Osteocyte (in vitro differentiated cells): ENCODE measurements around the gene SEMA4D. TPM values are rescaled to one million over a fixed set of nuclear protein-coding genes. Genes with fewer than 3 reads are reported as not detected.

Experiments used
- DNase-seq: peaks from one replicate; pipeline ENCODE4 v3.0.0; 2021; ENCODE audit warnings: mixed read lengths; ENCODE audit not compliant: unreplicated experiment; ENCODE audit errors: extremely low spot score
- H3K27ac Mint-ChIP-seq: one replicate; pipeline ENCODE4 v1.8.0; 2021; ENCODE audit warnings: mild to moderate bottlenecking, mixed read lengths; ENCODE audit not compliant: unreplicated experiment
- H3K27me3 Mint-ChIP-seq: one replicate; pipeline ENCODE4 v1.8.0; 2021; ENCODE audit warnings: mixed read lengths; ENCODE audit not compliant: unreplicated experiment
- H3K36me3 Mint-ChIP-seq: one replicate; pipeline ENCODE4 v1.8.0; 2021; ENCODE audit warnings: mixed read lengths; ENCODE audit not compliant: unreplicated experiment
- H3K4me1 Mint-ChIP-seq: one replicate; pipeline ENCODE4 v1.8.0; 2021; ENCODE audit warnings: mixed read lengths; ENCODE audit not compliant: unreplicated experiment
- H3K4me3 Mint-ChIP-seq: one replicate; pipeline ENCODE4 v1.8.0; 2021; ENCODE audit warnings: mild to moderate bottlenecking, moderate library complexity, mixed read lengths; ENCODE audit not compliant: unreplicated experiment
- H3K9me3 Mint-ChIP-seq: one replicate; pipeline ENCODE4 v1.8.0; 2021; ENCODE audit warnings: mixed read lengths; ENCODE audit not compliant: unreplicated experiment
- long read RNA-seq: library from polyadenylated mRNA; unstranded; transcript quantifications from one replicate; pipeline ENCODE4 v2.0.0, GENCODE V29; 2021
- total RNA-seq: library from RNA; stranded (reverse); gene quantifications from 2 replicates; pipeline ENCODE4 v1.2.1, GENCODE V29; 2021
- TF ChIP-seq, protein P1 (sequence below): fragments of 200-600 bp; sonication (generic); IDR thresholded peaks from 2 replicates; pipeline ENCODE4 v1.5.0; 2021; ENCODE audit warnings: antibody characterized with exemption, mild to moderate bottlenecking, moderate library complexity

The SEMA4D gene, protein sequence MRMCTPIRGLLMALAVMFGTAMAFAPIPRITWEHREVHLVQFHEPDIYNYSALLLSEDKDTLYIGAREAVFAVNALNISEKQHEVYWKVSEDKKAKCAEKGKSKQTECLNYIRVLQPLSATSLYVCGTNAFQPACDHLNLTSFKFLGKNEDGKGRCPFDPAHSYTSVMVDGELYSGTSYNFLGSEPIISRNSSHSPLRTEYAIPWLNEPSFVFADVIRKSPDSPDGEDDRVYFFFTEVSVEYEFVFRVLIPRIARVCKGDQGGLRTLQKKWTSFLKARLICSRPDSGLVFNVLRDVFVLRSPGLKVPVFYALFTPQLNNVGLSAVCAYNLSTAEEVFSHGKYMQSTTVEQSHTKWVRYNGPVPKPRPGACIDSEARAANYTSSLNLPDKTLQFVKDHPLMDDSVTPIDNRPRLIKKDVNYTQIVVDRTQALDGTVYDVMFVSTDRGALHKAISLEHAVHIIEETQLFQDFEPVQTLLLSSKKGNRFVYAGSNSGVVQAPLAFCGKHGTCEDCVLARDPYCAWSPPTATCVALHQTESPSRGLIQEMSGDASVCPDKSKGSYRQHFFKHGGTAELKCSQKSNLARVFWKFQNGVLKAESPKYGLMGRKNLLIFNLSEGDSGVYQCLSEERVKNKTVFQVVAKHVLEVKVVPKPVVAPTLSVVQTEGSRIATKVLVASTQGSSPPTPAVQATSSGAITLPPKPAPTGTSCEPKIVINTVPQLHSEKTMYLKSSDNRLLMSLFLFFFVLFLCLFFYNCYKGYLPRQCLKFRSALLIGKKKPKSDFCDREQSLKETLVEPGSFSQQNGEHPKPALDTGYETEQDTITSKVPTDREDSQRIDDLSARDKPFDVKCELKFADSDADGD
- total RNA-seq: 2.0 and 2.2 TPM in 2 replicates
- long read RNA-seq, partial matches to known transcripts: 0 of 2 reads
- long read RNA-seq, other reads (novel, unspliced or antisense): 2 of 2 reads

DNA sequence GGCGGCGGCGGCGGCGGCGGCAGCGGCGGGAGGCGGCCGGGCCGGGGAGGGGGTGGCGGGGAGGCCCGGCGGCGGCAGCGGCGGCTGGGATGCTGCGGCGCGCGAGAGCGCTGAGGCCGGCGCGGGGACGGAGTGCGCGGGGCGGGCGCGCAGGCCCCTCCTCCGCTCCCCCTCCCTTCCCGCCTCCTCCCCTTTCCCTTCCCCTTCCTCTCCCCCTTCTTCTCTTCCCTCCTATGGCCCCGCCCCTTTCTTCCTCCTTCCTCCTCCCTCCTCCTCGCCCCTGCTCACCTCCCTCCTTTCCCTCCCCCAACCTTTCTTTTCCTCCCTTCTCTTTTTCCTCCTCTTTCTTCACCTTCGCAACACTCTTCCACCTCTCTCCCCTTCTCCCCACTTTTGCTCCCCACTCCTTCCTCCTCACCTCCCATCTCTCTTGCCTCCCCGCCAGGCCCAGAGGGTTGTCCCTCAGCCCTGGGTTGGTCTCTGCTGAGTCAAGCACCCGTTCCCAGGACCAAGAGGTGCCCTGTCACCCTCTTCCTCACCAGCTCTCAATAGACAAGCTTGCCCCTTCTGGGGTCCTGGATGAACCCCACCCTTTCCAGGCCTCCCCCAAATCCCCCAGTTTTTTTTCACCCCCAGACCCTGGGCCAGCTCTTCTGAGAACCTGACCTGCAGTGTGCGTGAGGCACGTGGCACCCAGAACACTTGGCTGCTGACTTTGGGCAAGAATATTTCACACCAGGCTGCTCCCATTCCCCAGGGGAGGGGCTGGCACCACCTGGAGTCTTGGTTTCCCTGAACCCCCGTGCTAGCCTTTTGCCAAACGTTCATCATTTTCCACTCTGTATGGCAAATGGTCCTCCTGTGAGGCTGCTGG lies at the start of gene SEMA4D:
SEMA4D (minus strand) TSS at position 136 of the 874 bp plus-strand sequence. CDS start 92,657 bp downstream, outside the sequence.
- Mint-ChIP-seq H3K4me1 (peaks cover 5% of the 10 kb centered on the region), H3K27me3 (peaks cover 18% of the 10 kb centered on the region), H3K36me3 (no peaks in the 10 kb centered on the region), H3K27ac (no peak within 1 kb of the TSS), H3K4me3 (peak within 1 kb of the TSS; percentile 73), H3K9me3 (no peaks in the 10 kb centered on the region)
- TF ChIP-seq, protein P1, sequence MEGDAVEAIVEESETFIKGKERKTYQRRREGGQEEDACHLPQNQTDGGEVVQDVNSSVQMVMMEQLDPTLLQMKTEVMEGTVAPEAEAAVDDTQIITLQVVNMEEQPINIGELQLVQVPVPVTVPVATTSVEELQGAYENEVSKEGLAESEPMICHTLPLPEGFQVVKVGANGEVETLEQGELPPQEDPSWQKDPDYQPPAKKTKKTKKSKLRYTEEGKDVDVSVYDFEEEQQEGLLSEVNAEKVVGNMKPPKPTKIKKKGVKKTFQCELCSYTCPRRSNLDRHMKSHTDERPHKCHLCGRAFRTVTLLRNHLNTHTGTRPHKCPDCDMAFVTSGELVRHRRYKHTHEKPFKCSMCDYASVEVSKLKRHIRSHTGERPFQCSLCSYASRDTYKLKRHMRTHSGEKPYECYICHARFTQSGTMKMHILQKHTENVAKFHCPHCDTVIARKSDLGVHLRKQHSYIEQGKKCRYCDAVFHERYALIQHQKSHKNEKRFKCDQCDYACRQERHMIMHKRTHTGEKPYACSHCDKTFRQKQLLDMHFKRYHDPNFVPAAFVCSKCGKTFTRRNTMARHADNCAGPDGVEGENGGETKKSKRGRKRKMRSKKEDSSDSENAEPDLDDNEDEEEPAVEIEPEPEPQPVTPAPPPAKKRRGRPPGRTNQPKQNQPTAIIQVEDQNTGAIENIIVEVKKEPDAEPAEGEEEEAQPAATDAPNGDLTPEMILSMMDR: no peak
- DNase-seq: no peak

DNA sequence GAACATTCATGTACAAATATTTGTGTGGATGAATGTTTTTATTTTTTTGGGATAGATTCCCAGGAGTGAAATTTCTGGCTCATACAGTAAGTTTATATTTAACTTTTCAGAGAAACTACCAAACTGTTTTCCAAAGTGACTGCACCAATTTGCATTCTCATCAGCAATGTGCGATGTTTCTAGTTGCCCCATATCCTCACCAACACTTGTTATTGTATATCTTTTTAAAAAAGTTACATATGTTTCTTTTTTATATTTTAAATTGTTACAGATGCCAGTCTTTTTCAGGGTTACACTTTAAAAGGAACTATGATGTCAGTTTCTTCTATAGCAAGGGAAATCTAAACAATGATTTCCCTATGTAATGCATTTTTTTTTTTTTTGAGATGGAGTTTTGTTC lies 49.1 kb upstream of the SEMA4D start:
- peaks cover 12% of the 10 kb centered on the region for H3K9me3 Mint-ChIP-seq
- no peak for DNase-seq
- H3K4me3 Mint-ChIP-seq: no peak overlapping the region
- peaks cover 12% of the 10 kb centered on the region for H3K27me3 Mint-ChIP-seq
- H3K27ac Mint-ChIP-seq: no peak overlapping the region
- H3K4me1 Mint-ChIP-seq: no peaks in the 10 kb centered on the region
- TF ChIP-seq, protein P1: no peak
- no peaks in the 10 kb centered on the region for H3K36me3 Mint-ChIP-seq

GRCh38 chr9:89544279-89544661 lies 46.4 kb upstream of the SEMA4D start:
- no peak overlapping the region for H3K4me3 Mint-ChIP-seq
- peaks cover 5% of the 10 kb centered on the region for H3K27me3 Mint-ChIP-seq
- TF ChIP-seq, protein P1: no peak
- DNase-seq: no peak
- H3K4me1 Mint-ChIP-seq: no peaks in the 10 kb centered on the region
- no peak overlapping the region for H3K27ac Mint-ChIP-seq
- H3K9me3 Mint-ChIP-seq: peaks cover 12% of the 10 kb centered on the region
- H3K36me3 Mint-ChIP-seq: no peaks in the 10 kb centered on the region

- Mint-ChIP-seq H3K27ac (no peak overlapping the region), H3K4me3 (no peak overlapping the region), H3K9me3 (peaks cover 12% of the 10 kb centered on the region), H3K27me3 (peaks cover 5% of the 10 kb centered on the region), H3K4me1 (no peaks in the 10 kb centered on the region), H3K36me3 (no peaks in the 10 kb centered on the region)
- TF ChIP-seq, protein P1: no peak
- no peak for DNase-seq
These were observed 45.8 kb upstream of the SEMA4D start for GRCh38 chr9:89543621-89544278.
